GM19328 (cell line): ENCODE data around the gene TMEM38B.
"Not testable (repeated sequence)": the region's sequence is repeated elsewhere in the genome, so short reads cannot be mapped to it uniquely, and the experiment has no call there.

Experiments used
- ATAC-seq: cut with Tn5 transposase; IDR thresholded peaks from one replicate; pipeline ENCODE4 v1.9.1; 2021; ENCODE audit warnings: mild to moderate bottlenecking, moderate library complexity; ENCODE audit not compliant: unreplicated experiment

TMEM38B gene

GRCh38 chr9:105681313-105681712, 13.0 kb upstream of the TMEM38B start:
- no peak for ATAC-seq

GRCh38 chr9:105681724-105682123, 12.6 kb upstream of the TMEM38B start:
- no peak for ATAC-seq

GRCh38 chr9:105683688-105684275, 10.6 kb upstream of the TMEM38B start:
- ATAC-seq, result no peak

GRCh38 chr9:105686936-105687335, 7.4 kb upstream of the TMEM38B start:
- ATAC-seq, result no peak

- no peak for ATAC-seq
Observed at GRCh38 chr9:105690742-105691141, 3.6 kb upstream of the TMEM38B start.

GRCh38 chr9:105693435-105694189, 729 bp upstream of the TMEM38B start:
- peak; percentile 17 for ATAC-seq

GRCh38 chr9:105694848-105695581, 674 bp downstream of the TMEM38B start:
- ATAC-seq, result peak; percentile 60

GRCh38 chr9:105696219-105696793, 2.0 kb downstream of the TMEM38B start:
- ATAC-seq, result no peak

GRCh38 chr9:105697871-105698270, 3.5 kb downstream of the TMEM38B start:
- ATAC-seq, result no peak

GRCh38 chr9:105698348-105698870, 4.1 kb downstream of the TMEM38B start:
- ATAC-seq, result no peak

- no peak for ATAC-seq
Observed at GRCh38 chr9:105700668-105701067, 6.3 kb downstream of the TMEM38B start.

GRCh38 chr9:105701145-105701544, 6.8 kb downstream of the TMEM38B start:
- no peak for ATAC-seq

- no peak for ATAC-seq
Observed at GRCh38 chr9:105702207-105702606, 7.9 kb downstream of the TMEM38B start.

GRCh38 chr9:105703638-105704037, 9.3 kb downstream of the TMEM38B start:
- not testable (repeated sequence) for ATAC-seq

GRCh38 chr9:105706156-105706555, 11.8 kb downstream of the TMEM38B start:
- ATAC-seq, result no peak

GRCh38 chr9:105708405-105708804, 14.1 kb downstream of the TMEM38B start:
- peak; percentile 59 for ATAC-seq

- no peak for ATAC-seq
Observed at GRCh38 chr9:105710638-105711037, 16.3 kb downstream of the TMEM38B start.

GRCh38 chr9:105711867-105712266, 17.5 kb downstream of the TMEM38B start:
- no peak for ATAC-seq

- ATAC-seq, result no peak
Observed at GRCh38 chr9:105712297-105712696, 18.0 kb downstream of the TMEM38B start.

GRCh38 chr9:105712773-105713172, 18.4 kb downstream of the TMEM38B start:
- ATAC-seq, result no peak

GRCh38 chr9:105713260-105714019, 19.1 kb downstream of the TMEM38B start:
- no peak for ATAC-seq
